Common myeloid progenitor, CD34-positive (primary cell): Measurements from ENCODE around the gene SULT1A1.

Source experiments
- CTCF ChIA-PET: fragments of 350-600 bp; sonication (Branson Sonifier 250); formaldehyde crosslinking; loops from one replicate; lab custom pipeline; 2021; ENCODE audit warnings: antibody characterized with exemption; lab: Charles Lee
- POLR2A ChIA-PET: fragments of 350-600 bp; sonication (Branson Sonifier 250); formaldehyde crosslinking; loops from one replicate; lab custom pipeline; 2021; ENCODE audit warnings: antibody characterized with exemption; lab: Charles Lee
- DNase-seq, 3 donors: peaks; one replicate each; pipeline versions ENCODE4 v3.0.0 to v3.0.0-alpha.2; 2013
- H3K27ac ChIP-seq, 2 experiments: 1 replicate in 1 of 2; 2 replicates in 1 of 2; pipeline ENCODE4 v1.7.0; 2013; ENCODE audit warnings: inconsistent platforms in 2 of 2, low read length in 2 of 2, mild to moderate bottlenecking in 2 of 2, low read depth in 1 of 2, moderate library complexity in 1 of 2; ENCODE audit not compliant: severe bottlenecking in 2 of 2, insufficient read depth in 1 of 2, poor library complexity in 1 of 2
- H3K27me3 ChIP-seq, 5 experiments: replicated peaks in 2 of 5; 1 replicate in 3 of 5; 2 replicates in 2 of 5; pipeline versions ENCODE4 v1.6.1 to v1.7.0; 2013; ENCODE audit warnings: low read length in 4 of 5, mild to moderate bottlenecking in 2 of 5, moderate library complexity in 2 of 5, inconsistent platforms in 1 of 5; ENCODE audit not compliant: insufficient read depth in 5 of 5, control insufficient read depth in 4 of 5
- H3K36me3 ChIP-seq, 4 experiments: 1 replicate in 2 of 4; 2 replicates in 2 of 4; pipeline versions ENCODE4 v1.6.1 to v1.7.0; 2013; ENCODE audit warnings: low read length in 3 of 4, control low read depth in 1 of 4, mild to moderate bottlenecking in 1 of 4; ENCODE audit not compliant: control insufficient read depth in 4 of 4, insufficient read depth in 4 of 4
- H3K4me1 ChIP-seq, 4 experiments: 1 replicate in 3 of 4; 2 replicates in 1 of 4; pipeline versions ENCODE4 v1.6.1 to v1.7.1; 2013; ENCODE audit warnings: low read length in 3 of 4, mild to moderate bottlenecking in 3 of 4, control low read depth in 1 of 4, inconsistent platforms in 1 of 4, moderate library complexity in 1 of 4; ENCODE audit not compliant: control insufficient read depth in 4 of 4, insufficient read depth in 4 of 4; ENCODE audit errors: control extremely low read depth in 1 of 4
- H3K4me3 ChIP-seq, 7 experiments: 1 replicate in 4 of 7; 2 replicates in 3 of 7; pipeline versions ENCODE4 v1.5.1 to v1.7.0; 2013; ENCODE audit warnings: mild to moderate bottlenecking in 7 of 7, low read length in 6 of 7, moderate library complexity in 6 of 7, inconsistent platforms in 2 of 7, low read depth in 2 of 7, control low read depth in 1 of 7; ENCODE audit not compliant: insufficient read depth in 4 of 7, control insufficient read depth in 1 of 7; ENCODE audit errors: extremely low read depth in 1 of 7
- H3K9me3 ChIP-seq, 5 experiments: 1 replicate in 4 of 5; 2 replicates in 1 of 5; pipeline versions ENCODE4 v1.6.1 to v1.7.1; 2013; ENCODE audit warnings: low read length in 4 of 5, mild to moderate bottlenecking in 2 of 5, inconsistent platforms in 1 of 5, low read depth in 1 of 5, moderate library complexity in 1 of 5; ENCODE audit not compliant: control insufficient read depth in 4 of 5, insufficient read depth in 2 of 5; ENCODE audit errors: control extremely low read depth in 1 of 5
- WGBS: methylation state at CpG from one replicate; pipeline ENCODE4 v1.1.5; 2013; ENCODE audit not compliant: insufficient coverage; 5-methylcytosine and 5-hydroxymethylcytosine counted together

Gene SULT1A1

GRCh38 chr16:28555561-28555960 lies 54.3 kb downstream of the SULT1A1 start:
- Histone ChIP-seq H3K4me3 (no peak overlapping the region), H3K27ac (no peak overlapping the region), H3K4me1 (peaks cover 5 to 15% (median 12%) of the 10 kb centered on the region in 4 experiments), H3K36me3 (peaks cover 2 to 25% (median 18%) of the 10 kb centered on the region in 4 experiments), H3K9me3 (no peaks in the 10 kb centered on the region), H3K27me3 (no peaks in the 10 kb centered on the region)
- POLR2A ChIA-PET, result no interaction called here
- no peak for DNase-seq
- CTCF ChIA-PET, result interaction anchor here (1.4 kb wide), 1 partner anchor 61 kb away, joined by 3 read pairs; no protein-coding TSS in a partner anchor
- WGBS, result 94% methylated on average over 2 of the region's 2 CpGs
